GM19324 (cell line): ENCODE data around the gene OR51B4.
"Not testable (repeated sequence)": the region's sequence is repeated elsewhere in the genome, so short reads cannot be mapped to it uniquely, and the experiment has no call there.

Source experiments
- ATAC-seq: cut with Tn5 transposase; IDR thresholded peaks from one replicate; pipeline ENCODE4 v1.9.1; 2021; ENCODE audit warnings: mild to moderate bottlenecking, moderate library complexity; ENCODE audit not compliant: unreplicated experiment, low FRiP score

Gene OR51B4

GRCh38 chr11:5301846-5302245 lies at the start of gene OR51B4:
OR51B4 (minus strand) TSS chr11:5301946; CDS start chr11:5301946, 0 bp downstream.
- no peak for ATAC-seq

- no peak for ATAC-seq
These were observed 49.5 kb upstream of the OR51B4 start, which contains the start of gene OR51B6 for GRCh38 chr11:5351208-5351607. OR51B6 (plus strand) TSS chr11:5351508; CDS start chr11:5351508, 0 bp downstream.

- no peak for ATAC-seq
These were observed 47.8 kb upstream of the OR51B4 start for GRCh38 chr11:5349550-5349949.

- no peak for ATAC-seq
These were observed 46.9 kb upstream of the OR51B4 start for GRCh38 chr11:5348551-5349194.

GRCh38 chr11:5345831-5346230 lies 44.1 kb upstream of the OR51B4 start:
- ATAC-seq: no peak

- no peak for ATAC-seq
These were observed 42.0 kb upstream of the OR51B4 start, which contains the start of gene OR51B5 for GRCh38 chr11:5343474-5344335. OR51B5 (minus strand) TSS chr11:5343524; CDS start chr11:5343524, 0 bp downstream.

GRCh38 chr11:5339771-5340322 lies 38.1 kb upstream of the OR51B4 start:
- ATAC-seq: peak; percentile 64

- not testable (repeated sequence) for ATAC-seq
These were observed 35.5 kb upstream of the OR51B4 start for GRCh38 chr11:5337253-5337652.

GRCh38 chr11:5336331-5336730 lies 34.6 kb upstream of the OR51B4 start:
- no peak for ATAC-seq

GRCh38 chr11:5335170-5335569 lies 33.4 kb upstream of the OR51B4 start:
- no peak for ATAC-seq

GRCh38 chr11:5324197-5324596 lies 22.5 kb upstream of the OR51B4 start, which contains the start of gene OR51B2:
OR51B2 (minus strand) TSS chr11:5324297; CDS start chr11:5324297, 0 bp downstream.
- no peak for ATAC-seq

- ATAC-seq: no peak
These were observed 15.5 kb upstream of the OR51B4 start for GRCh38 chr11:5317292-5317691.

- ATAC-seq: not testable (repeated sequence)
These were observed 11.7 kb upstream of the OR51B4 start for GRCh38 chr11:5313326-5314023.

GRCh38 chr11:5310423-5310822 lies 8.7 kb upstream of the OR51B4 start:
- no peak for ATAC-seq

GRCh38 chr11:5307256-5308019 lies 5.7 kb upstream of the OR51B4 start:
- no peak for ATAC-seq

- no peak for ATAC-seq
These were observed 2.3 kb upstream of the OR51B4 start for GRCh38 chr11:5304046-5304445.

GRCh38 chr11:5303626-5304025 lies 1.9 kb upstream of the OR51B4 start:
- ATAC-seq: no peak

- no peak for ATAC-seq
These were observed 1.5 kb downstream of the OR51B4 start for GRCh38 chr11:5300251-5300650.

- ATAC-seq: no peak
These were observed 3.3 kb downstream of the OR51B4 start for GRCh38 chr11:5298451-5298850.
